PC-9 (cell line): ENCODE data around the gene MEIS2.

Experiments
- EZH2 ChIP-seq: fragments of 200-600 bp; sonication (generic); IDR thresholded peaks from 2 replicates; pipeline ENCODE4 v1.8.0; 2017; ENCODE audit warnings: antibody characterized with exemption, low read depth
- TF ChIP-seq, protein P1 (sequence below): fragments of 200-600 bp; sonication (generic); conservative IDR thresholded peaks from 2 replicates; pipeline ENCODE4 v1.6.1; 2017; ENCODE audit warnings: mixed run types, antibody characterized with exemption, mild to moderate bottlenecking, moderate library complexity

DNA sequence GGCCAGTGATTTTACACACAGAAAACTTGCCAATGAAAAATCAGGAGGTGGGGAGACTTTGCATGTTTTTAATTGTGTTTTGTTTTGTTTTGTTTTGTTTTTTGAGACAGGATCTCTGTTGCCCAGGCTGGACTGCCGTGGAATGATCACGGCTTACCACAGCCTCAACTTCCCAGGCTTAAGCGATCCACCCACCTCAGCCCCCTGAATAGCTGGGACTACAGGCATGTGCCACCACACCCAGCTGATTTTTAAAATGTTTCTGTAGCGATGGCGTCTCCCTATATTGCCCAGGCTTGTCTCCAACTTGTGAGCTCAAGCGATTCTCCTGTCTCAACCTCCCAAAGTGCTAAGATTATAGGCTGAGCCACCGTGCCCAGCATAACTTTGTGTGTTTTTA is 46.0 kb downstream of the MEIS2 start:
- TF ChIP-seq, protein P1, sequence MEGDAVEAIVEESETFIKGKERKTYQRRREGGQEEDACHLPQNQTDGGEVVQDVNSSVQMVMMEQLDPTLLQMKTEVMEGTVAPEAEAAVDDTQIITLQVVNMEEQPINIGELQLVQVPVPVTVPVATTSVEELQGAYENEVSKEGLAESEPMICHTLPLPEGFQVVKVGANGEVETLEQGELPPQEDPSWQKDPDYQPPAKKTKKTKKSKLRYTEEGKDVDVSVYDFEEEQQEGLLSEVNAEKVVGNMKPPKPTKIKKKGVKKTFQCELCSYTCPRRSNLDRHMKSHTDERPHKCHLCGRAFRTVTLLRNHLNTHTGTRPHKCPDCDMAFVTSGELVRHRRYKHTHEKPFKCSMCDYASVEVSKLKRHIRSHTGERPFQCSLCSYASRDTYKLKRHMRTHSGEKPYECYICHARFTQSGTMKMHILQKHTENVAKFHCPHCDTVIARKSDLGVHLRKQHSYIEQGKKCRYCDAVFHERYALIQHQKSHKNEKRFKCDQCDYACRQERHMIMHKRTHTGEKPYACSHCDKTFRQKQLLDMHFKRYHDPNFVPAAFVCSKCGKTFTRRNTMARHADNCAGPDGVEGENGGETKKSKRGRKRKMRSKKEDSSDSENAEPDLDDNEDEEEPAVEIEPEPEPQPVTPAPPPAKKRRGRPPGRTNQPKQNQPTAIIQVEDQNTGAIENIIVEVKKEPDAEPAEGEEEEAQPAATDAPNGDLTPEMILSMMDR = no peak
- TF ChIP-seq EZH2 = no peak
